ENCODE data around the gene DVL2. TPM values are rescaled to one million over a fixed set of nuclear protein-coding genes. Genes with fewer than 3 reads are reported as not detected.

The DVL2 gene
- total and polyA plus RNA-seq, 2 of the 13 experiments (the other 11 are each of a cell fraction or from before 2014, with no cell fraction given): 5.7 to 38.2 TPM

- TF ChIP-seq ZHX1 (CRISPR knock-in tag; IDR thresholded peaks at IDR 0.05; ENCODE audit: low read depth) (peak; percentile 89), ZNF160 (CRISPR knock-in tag; IDR thresholded peaks at IDR 0.05) (peak; percentile 32; the same call in 1 of the 2 replicates), ZNF724P (CRISPR knock-in tag; IDR thresholded peaks at IDR 0.05; ENCODE audit: borderline replicate concordance) (no peak), CEBPG (CRISPR knock-in tag; IDR thresholded peaks at IDR 0.05) (no peak), ZNF383 (CRISPR knock-in tag; IDR thresholded peaks at IDR 0.05; ENCODE audit: borderline replicate concordance) (no peak), SOX5 (CRISPR knock-in tag; IDR thresholded peaks at IDR 0.05; ENCODE audit: borderline replicate concordance) (peak; percentile 62; the same call in 1 of the 2 replicates), ZNF598 (CRISPR knock-in tag; IDR thresholded peaks at IDR 0.05; ENCODE audit: borderline replicate concordance) (no peak), MYC (CRISPR knock-in tag; IDR thresholded peaks at IDR 0.05; ENCODE audit: borderline replicate concordance) (peak; percentile 81; the same call in 1 of the 2 replicates), RNF219 (CRISPR knock-in tag; IDR thresholded peaks at IDR 0.05) (no peak), ZFP41 (CRISPR knock-in tag; IDR thresholded peaks at IDR 0.05; ENCODE audit: borderline replicate concordance) (no peak), ZNF326 (CRISPR knock-in tag; IDR thresholded peaks at IDR 0.05; ENCODE audit: borderline replicate concordance) (no peak), TEAD2 (CRISPR knock-in tag; IDR thresholded peaks at IDR 0.05) (no peak), NFIB (CRISPR knock-in tag; IDR thresholded peaks at IDR 0.05; ENCODE audit: borderline replicate concordance) (no peak), SRF (IDR thresholded peaks at IDR 0.05; ENCODE audit: low read depth, low read length) (no peak), DNMT1 (CRISPR knock-in tag; IDR thresholded peaks at IDR 0.05) (no peak), ZNF773 (CRISPR knock-in tag; IDR thresholded peaks at IDR 0.05; ENCODE audit: borderline replicate concordance) (no peak), WIZ (CRISPR knock-in tag; IDR thresholded peaks at IDR 0.05) (no peak), ZNF331 (CRISPR knock-in tag; IDR thresholded peaks at IDR 0.05) (peak; percentile 65; the same call in 1 of the 2 replicates), ZNF703 (CRISPR knock-in tag; IDR thresholded peaks at IDR 0.05; ENCODE audit: borderline replicate concordance) (no peak), HNRNPK (IDR thresholded peaks at IDR 0.05; ENCODE audit: low read depth, low read length, poor library complexity, severe bottlenecking) (peak; percentile 46), ZKSCAN8 (CRISPR knock-in tag; IDR thresholded peaks at IDR 0.05; ENCODE audit: borderline replicate concordance) (peak; percentile 37), ZNF615 (CRISPR knock-in tag; IDR thresholded peaks at IDR 0.05; ENCODE audit: borderline replicate concordance) (no peak), CREM (IDR thresholded peaks at IDR 0.05) (peak; percentile 96), CREM (CRISPR knock-in tag; IDR thresholded peaks at IDR 0.05) (peak; percentile 83)
- TF ChIP-seq, protein P1, sequence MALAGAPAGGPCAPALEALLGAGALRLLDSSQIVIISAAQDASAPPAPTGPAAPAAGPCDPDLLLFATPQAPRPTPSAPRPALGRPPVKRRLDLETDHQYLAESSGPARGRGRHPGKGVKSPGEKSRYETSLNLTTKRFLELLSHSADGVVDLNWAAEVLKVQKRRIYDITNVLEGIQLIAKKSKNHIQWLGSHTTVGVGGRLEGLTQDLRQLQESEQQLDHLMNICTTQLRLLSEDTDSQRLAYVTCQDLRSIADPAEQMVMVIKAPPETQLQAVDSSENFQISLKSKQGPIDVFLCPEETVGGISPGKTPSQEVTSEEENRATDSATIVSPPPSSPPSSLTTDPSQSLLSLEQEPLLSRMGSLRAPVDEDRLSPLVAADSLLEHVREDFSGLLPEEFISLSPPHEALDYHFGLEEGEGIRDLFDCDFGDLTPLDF (CRISPR knock-in tag; IDR thresholded peaks at IDR 0.05): no peak
Measured at GRCh38 chr17:7252176-7253043, 18.1 kb upstream of the DVL2 start, which contains the start of gene ELP5 (continued).

All from HepG2 (cell line).